Mucosa of gallbladder (tissue), 1 donor: ENCODE data around the gene OTUB1. TPM values are rescaled to one million over a fixed set of nuclear protein-coding genes. Genes with fewer than 3 reads are reported as not detected.
"Not testable (repeated sequence)": the region's sequence is repeated elsewhere in the genome, so short reads cannot be mapped to it uniquely, and the experiment has no call there.

Experiments used
- DNase-seq: peaks from one replicate; pipeline ENCODE4 v3.0.0-alpha.2; 2020; ENCODE audit warnings: low spot score
- total RNA-seq: library from RNA; stranded (reverse); gene quantifications from one replicate; pipeline ENCODE4 v1.2.1, GENCODE V29; 2021
- donor health status: DM: no; HTN: no; CAD: no.

The OTUB1 gene
- total RNA-seq, 1 donor from 2014 or later, result 72.4 TPM

GRCh38 chr11:64042301-64042700 is 56.1 kb downstream of the OTUB1 start:
- DNase-seq, result no peak

- DNase-seq, result no peak
Measured at GRCh38 chr11:64043545-64043944, 57.3 kb downstream of the OTUB1 start.

- DNase-seq, result no peak
Measured at GRCh38 chr11:64044730-64045393, 58.6 kb downstream of the OTUB1 start.

- DNase-seq, result no peak
Measured at GRCh38 chr11:64045700-64046099, 59.5 kb downstream of the OTUB1 start.

GRCh38 chr11:64047373-64047772 is 61.1 kb downstream of the OTUB1 start:
- DNase-seq, result not testable (repeated sequence)

Other genes starting within 250 kb of the OTUB1 start
- 30.7 TPM for gene ZFTA, start 217.7 kb upstream of the OTUB1 start, total RNA-seq
- 19.6 TPM for gene SPINDOC, start 173.0 kb upstream of the OTUB1 start, total RNA-seq
- 65.0 TPM for gene MARK2, start 147.3 kb upstream of the OTUB1 start, total RNA-seq
- gene RCOR2, start 69.3 kb upstream of the OTUB1 start, total RNA-seq, result 2.7 TPM
- 26.2 TPM for gene NAA40, start 47.4 kb upstream of the OTUB1 start, total RNA-seq
- 368 TPM for gene COX8A, start 11.8 kb upstream of the OTUB1 start, total RNA-seq
- gene FLRT1, start 49.5 kb downstream of the OTUB1 start, total RNA-seq, result 3.8 TPM
- 19.3 TPM for gene MACROD1, start 179.7 kb downstream of the OTUB1 start, total RNA-seq
- gene STIP1, start 199.7 kb downstream of the OTUB1 start, total RNA-seq, result 115 TPM
- gene FERMT3, start 220.3 kb downstream of the OTUB1 start, total RNA-seq, result 21.7 TPM
- gene TRPT1, start 239.7 kb downstream of the OTUB1 start, total RNA-seq, result 47.4 TPM
- gene NUDT22, start 239.8 kb downstream of the OTUB1 start, total RNA-seq, result 78.6 TPM
- 62.7 TPM for gene DNAJC4, start 244.1 kb downstream of the OTUB1 start, total RNA-seq
- gene VEGFB, start 248.1 kb downstream of the OTUB1 start, total RNA-seq, result 104 TPM